Ammon's horn (tissue), 1 donor: ENCODE measurements around the gene HOXD9.

ENCODE experiments used
- DNase-seq: peaks from one replicate; pipeline ENCODE4 v3.0.0-alpha.2; 2016; ENCODE audit warnings: low spot score

HOXD9 gene

GRCh38 chr2:176098366-176099158, 24.0 kb upstream of the HOXD9 start:
- no peak for DNase-seq

GRCh38 chr2:176099159-176099727, 23.3 kb upstream of the HOXD9 start:
- no peak for DNase-seq

- no peak for DNase-seq
Measured at GRCh38 chr2:176099728-176100546, 22.6 kb upstream of the HOXD9 start, which contains the start of gene HOXD12. TSS of gene HOXD12 (plus strand) at chr2:176099795. CDS start at chr2:176099802, 7 bp downstream.

- DNase-seq, result no peak
Measured at GRCh38 chr2:176100547-176101140, 21.9 kb upstream of the HOXD9 start.

- DNase-seq, result no peak
Measured at GRCh38 chr2:176101216-176101830, 21.2 kb upstream of the HOXD9 start.

- no peak for DNase-seq
Measured at GRCh38 chr2:176101842-176102241, 20.7 kb upstream of the HOXD9 start.

- no peak for DNase-seq
Measured at GRCh38 chr2:176102309-176102866, 20.1 kb upstream of the HOXD9 start.

- DNase-seq, result no peak
Measured at GRCh38 chr2:176103194-176103593, 19.3 kb upstream of the HOXD9 start.

GRCh38 chr2:176103742-176104315, 18.7 kb upstream of the HOXD9 start:
- no peak for DNase-seq

- DNase-seq, result no peak
Measured at GRCh38 chr2:176104316-176105077, 18.0 kb upstream of the HOXD9 start.

GRCh38 chr2:176105078-176105729, 17.3 kb upstream of the HOXD9 start:
- DNase-seq, result no peak

- no peak for DNase-seq
Measured at GRCh38 chr2:176105730-176106580, 16.6 kb upstream of the HOXD9 start.

GRCh38 chr2:176106581-176107539, 15.7 kb upstream of the HOXD9 start, which contains the start of gene HOXD11:
TSS of gene HOXD11 (plus strand) at chr2:176107280. CDS start at chr2:176107356, 76 bp downstream.
- DNase-seq, result no peak

- no peak for DNase-seq
Measured at GRCh38 chr2:176107731-176108181, 14.8 kb upstream of the HOXD9 start.

- DNase-seq, result no peak
Measured at GRCh38 chr2:176109192-176109901, 13.2 kb upstream of the HOXD9 start.

- DNase-seq, result no peak
Measured at GRCh38 chr2:176109946-176110345, 12.6 kb upstream of the HOXD9 start.
